Fibroblast of pulmonary artery (primary cell): ENCODE measurements around the gene OR10D3.

Experiments
- DNase-seq: peaks from one replicate; pipeline ENCODE4 v3.0.0-alpha.2; 2010; ENCODE audit warnings: low read depth
- H3K4me3 ChIP-seq: replicated peaks from 2 replicates; pipeline ENCODE4 v1.5.1; 2011; ENCODE audit warnings: low read depth, mild to moderate bottlenecking, control low read depth, low read length, moderate library complexity
- TF ChIP-seq, protein P1 (sequence below): IDR thresholded peaks from 2 replicates; pipeline ENCODE4 v1.5.1; 2011; ENCODE audit warnings: mild to moderate bottlenecking, control low read depth, low read length, inconsistent platforms; ENCODE audit errors: missing control alignments

The OR10D3 gene

GRCh38 chr11:124204008-124204407 lies 20.9 kb downstream of the OR10D3 start:
- H3K4me3 ChIP-seq = no peak overlapping the region
- TF ChIP-seq, protein P1, sequence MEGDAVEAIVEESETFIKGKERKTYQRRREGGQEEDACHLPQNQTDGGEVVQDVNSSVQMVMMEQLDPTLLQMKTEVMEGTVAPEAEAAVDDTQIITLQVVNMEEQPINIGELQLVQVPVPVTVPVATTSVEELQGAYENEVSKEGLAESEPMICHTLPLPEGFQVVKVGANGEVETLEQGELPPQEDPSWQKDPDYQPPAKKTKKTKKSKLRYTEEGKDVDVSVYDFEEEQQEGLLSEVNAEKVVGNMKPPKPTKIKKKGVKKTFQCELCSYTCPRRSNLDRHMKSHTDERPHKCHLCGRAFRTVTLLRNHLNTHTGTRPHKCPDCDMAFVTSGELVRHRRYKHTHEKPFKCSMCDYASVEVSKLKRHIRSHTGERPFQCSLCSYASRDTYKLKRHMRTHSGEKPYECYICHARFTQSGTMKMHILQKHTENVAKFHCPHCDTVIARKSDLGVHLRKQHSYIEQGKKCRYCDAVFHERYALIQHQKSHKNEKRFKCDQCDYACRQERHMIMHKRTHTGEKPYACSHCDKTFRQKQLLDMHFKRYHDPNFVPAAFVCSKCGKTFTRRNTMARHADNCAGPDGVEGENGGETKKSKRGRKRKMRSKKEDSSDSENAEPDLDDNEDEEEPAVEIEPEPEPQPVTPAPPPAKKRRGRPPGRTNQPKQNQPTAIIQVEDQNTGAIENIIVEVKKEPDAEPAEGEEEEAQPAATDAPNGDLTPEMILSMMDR = no peak
- no peak for DNase-seq

DNA sequence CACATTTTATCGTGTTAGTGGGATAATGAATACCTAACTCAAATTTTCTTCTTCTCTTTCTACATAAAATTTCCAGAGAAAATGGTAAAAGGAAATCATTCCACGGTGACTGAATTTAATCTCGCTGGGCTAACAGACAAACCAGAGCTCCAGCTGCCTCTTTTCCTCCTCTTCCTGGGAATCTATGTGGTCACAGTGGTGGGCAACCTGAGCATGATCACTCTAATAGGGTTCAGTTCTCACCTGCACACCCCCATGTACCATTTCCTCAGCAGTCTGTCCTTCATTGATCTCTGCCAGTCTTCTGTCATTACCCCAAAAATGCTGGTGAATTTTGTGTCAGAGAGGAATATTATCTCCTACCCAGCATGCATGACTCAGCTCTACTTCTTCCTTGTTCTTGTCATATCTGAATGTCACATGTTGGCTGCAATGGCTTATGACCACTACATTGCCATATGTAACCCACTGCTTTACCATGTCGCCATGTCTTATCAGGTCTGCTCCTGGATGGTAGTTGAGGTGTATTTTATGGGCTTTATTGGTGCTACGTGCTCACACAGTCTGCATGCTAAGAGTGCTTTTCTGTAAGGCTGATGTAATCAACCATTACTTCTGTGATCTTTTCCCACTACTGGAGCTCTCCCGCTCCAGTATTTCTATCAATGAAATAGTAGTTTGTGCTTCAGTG lies 24.1 kb downstream of the OR10D3 start:
- TF ChIP-seq, protein P1 = no peak
- H3K4me3 ChIP-seq = no peak overlapping the region
- DNase-seq = no peak

GRCh38 chr11:124209824-124210357 lies 26.7 kb downstream of the OR10D3 start:
- TF ChIP-seq, protein P1 = no peak
- no peak overlapping the region for H3K4me3 ChIP-seq
- no peak for DNase-seq

- no peak overlapping the region for H3K4me3 ChIP-seq
- TF ChIP-seq, protein P1 = no peak
- no peak for DNase-seq
These were observed 27.3 kb downstream of the OR10D3 start for GRCh38 chr11:124210421-124210820.

GRCh38 chr11:124211321-124211720 lies 28.2 kb downstream of the OR10D3 start:
- H3K4me3 ChIP-seq = no peak overlapping the region
- DNase-seq = no peak
- TF ChIP-seq, protein P1 = no peak

GRCh38 chr11:124214027-124214426 lies 30.9 kb downstream of the OR10D3 start:
- no peak for DNase-seq

More at GRCh38 chr11:124214027-124214426, 30.9 kb downstream of the OR10D3 start:
- TF ChIP-seq, protein P1 = no peak
- no peak overlapping the region for H3K4me3 ChIP-seq
